A673 (cell line): ENCODE results near the gene ZIM2. TPM values are rescaled to one million over a fixed set of nuclear protein-coding genes. Genes with fewer than 3 reads are reported as not detected.

Experiments
- BruUV-seq: library from RNA; stranded (reverse); fragments of 400-500 nt; replicated peaks from 2 replicates; lab custom pipeline; 2021; lab: Mats Ljungman, UMichigan
- CTCF ChIA-PET: fragments of 300-600 bp; sonication (Branson Sonifier 250); formaldehyde crosslinking; loops from one replicate; lab custom pipeline; 2022; ENCODE audit warnings: antibody characterized with exemption; lab: Charles Lee
- POLR2A ChIA-PET: fragments of 300-600 bp; sonication (Branson Sonifier 250); formaldehyde crosslinking; loops from one replicate; lab custom pipeline; 2022; ENCODE audit warnings: antibody characterized with exemption; ENCODE audit not compliant: low non-redundant PET; lab: Charles Lee
- DNase-seq: peaks from one replicate; pipeline ENCODE4 v3.0.0-alpha.2; 2015; ENCODE audit warnings: low spot score
- H3K27ac ChIP-seq: fragments of 200-600 bp; sonication (generic); 2 replicates; pipeline ENCODE4 v1.5.1; 2016; ENCODE audit warnings: mixed run types, low read depth, mild to moderate bottlenecking, mixed read lengths, antibody characterized with exemption, low read length; ENCODE audit not compliant: poor library complexity, severe bottlenecking
- H3K27me3 ChIP-seq: fragments of 200-600 bp; sonication (generic); replicated peaks from 2 replicates; pipeline ENCODE4 v1.6.1; 2017; ENCODE audit warnings: mixed run types, low read depth, mild to moderate bottlenecking, mixed read lengths, antibody characterized with exemption, low read length; ENCODE audit not compliant: insufficient read depth, poor library complexity
- H3K36me3 ChIP-seq: fragments of 200-600 bp; sonication (generic); 2 replicates; pipeline ENCODE4 v1.6.1; 2016; ENCODE audit warnings: mixed run types, mild to moderate bottlenecking, mixed read lengths, antibody characterized with exemption, low read length; ENCODE audit not compliant: insufficient read depth, poor library complexity, severe bottlenecking
- H3K4me1 ChIP-seq: fragments of 200-600 bp; sonication (generic); 2 replicates; pipeline ENCODE4 v1.6.1; 2017; ENCODE audit warnings: mixed run types, mild to moderate bottlenecking, mixed read lengths, antibody characterized with exemption, low read length; ENCODE audit not compliant: insufficient read depth, poor library complexity, severe bottlenecking
- H3K4me3 ChIP-seq: fragments of 200-600 bp; sonication (generic); 2 replicates; pipeline ENCODE4 v1.5.1; 2016; ENCODE audit warnings: low read depth, mixed run types, mild to moderate bottlenecking, mixed read lengths, low read length; ENCODE audit not compliant: poor library complexity, severe bottlenecking
- H3K9me3 ChIP-seq: fragments of 200-600 bp; sonication (generic); 2 replicates; pipeline ENCODE4 v1.6.1; 2016; ENCODE audit warnings: mixed run types, low read depth, mild to moderate bottlenecking, mixed read lengths, antibody characterized with exemption, low read length; ENCODE audit not compliant: poor library complexity, severe bottlenecking
- CTCF ChIP-seq: fragments of 300-800, 200-600 bp; sonication (generic); conservative IDR thresholded peaks from 2 replicates; pipeline ENCODE4 v1.5.1; 2017; ENCODE audit warnings: low read depth, mild to moderate bottlenecking, antibody characterized with exemption, low read length, moderate library complexity, mixed read lengths
- EZH2 ChIP-seq: fragments of 200-600 bp; sonication (generic); IDR thresholded peaks from 2 replicates; pipeline ENCODE4 v1.6.1; 2017; ENCODE audit warnings: borderline replicate concordance, low read depth, mild to moderate bottlenecking, mixed read lengths, antibody characterized with exemption, low read length; ENCODE audit not compliant: poor library complexity, severe bottlenecking
- intact Hi-C: fragments of 100-400 bp; cut with micrococcal nuclease; formaldehyde crosslinking; loops from one replicate; pipeline ENCODE4 v1.10.0; 2022; ENCODE audit not compliant: unreplicated experiment
- total RNA-seq: library from RNA; stranded (reverse); gene quantifications from 2 replicates; pipeline ENCODE4 v1.2.3, GENCODE V29; 2021

ZIM2 gene
- total RNA-seq, 1 experiment from 2014 or later, result 4.6 TPM

GRCh38 chr19:56822755-56823154, 17.8 kb downstream of the ZIM2 start:
- Histone ChIP-seq H3K4me3 (no peak overlapping the region), H3K36me3 (peaks cover 96% of the 10 kb centered on the region), H3K27ac (no peak overlapping the region), H3K27me3 (no peaks in the 10 kb centered on the region), H3K4me1 (no peaks in the 10 kb centered on the region), H3K9me3 (no peaks in the 10 kb centered on the region)
- no peak for TF ChIP-seq CTCF
- ChIA-PET POLR2A (no interaction called here), CTCF (no interaction called here)
- no peak for DNase-seq
- no TSS peak for BruUV-seq
- intact Hi-C loops, result no loop called here

- Histone ChIP-seq H3K9me3 (no peaks in the 10 kb centered on the region), H3K27ac (peak overlapping the region; percentile 30), H3K4me1 (no peaks in the 10 kb centered on the region), H3K36me3 (peaks cover 99% of the 10 kb centered on the region), H3K27me3 (no peaks in the 10 kb centered on the region), H3K4me3 (no peak overlapping the region)
- BruUV-seq, result no TSS peak
- ChIA-PET CTCF (no interaction called here), POLR2A (no interaction called here)
- intact Hi-C loops, result no loop called here
- no peak for DNase-seq
- TF ChIP-seq CTCF (no peak), EZH2 (no peak)
These were observed 18.9 kb downstream of the ZIM2 start for GRCh38 chr19:56821675-56822074.

- no peaks in the 10 kb centered on the region for H3K27me3 ChIP-seq
- BruUV-seq, result no TSS peak
- POLR2A ChIA-PET, result no interaction called here
- intact Hi-C loops, result no loop called here
- CTCF ChIA-PET, result no interaction called here
- peaks cover 99% of the 10 kb centered on the region for H3K36me3 ChIP-seq
- DNase-seq, result no peak
- TF ChIP-seq CTCF, result no peak
- no peak for TF ChIP-seq EZH2
- H3K4me1 ChIP-seq, result no peaks in the 10 kb centered on the region
- H3K9me3 ChIP-seq, result no peaks in the 10 kb centered on the region
- H3K27ac ChIP-seq, result no peak overlapping the region
- no peak overlapping the region for H3K4me3 ChIP-seq
These were observed 19.3 kb downstream of the ZIM2 start for GRCh38 chr19:56821209-56821608.
